LNCaP clone FGC (cell line): ENCODE data around the gene ATAD2B.

Experiments used
- DNase-seq: peaks from one replicate; pipeline ENCODE4 v3.0.0-alpha.2; 2011; ENCODE audit warnings: low read depth
- H3K4me3 ChIP-seq: 2 replicates; pipeline ENCODE4 v1.5.1; 2011; ENCODE audit warnings: mild to moderate bottlenecking, low read depth, low read length, control low read depth
- CTCF ChIP-seq: IDR thresholded peaks from 2 replicates; pipeline ENCODE4 v1.5.1; 2012; ENCODE audit warnings: mild to moderate bottlenecking; ENCODE audit not compliant: control insufficient read depth, insufficient read depth; ENCODE audit errors: extremely low read depth

Gene ATAD2B

GRCh38 chr2:23859983-23860382, 66.9 kb downstream of the ATAD2B start:
- no peak for TF ChIP-seq CTCF
- DNase-seq = no peak
- no peak overlapping the region for H3K4me3 ChIP-seq

GRCh38 chr2:23859234-23859633, 67.7 kb downstream of the ATAD2B start:
- DNase-seq = no peak
- TF ChIP-seq CTCF = no peak
- no peak overlapping the region for H3K4me3 ChIP-seq

- no peak overlapping the region for H3K4me3 ChIP-seq
- no peak for TF ChIP-seq CTCF
- no peak for DNase-seq
Measured at GRCh38 chr2:23850564-23851256, 76.2 kb downstream of the ATAD2B start.

- no peak overlapping the region for H3K4me3 ChIP-seq
- no peak for DNase-seq
- TF ChIP-seq CTCF = no peak
Measured at GRCh38 chr2:23844905-23845304, 82.0 kb downstream of the ATAD2B start.

GRCh38 chr2:23843051-23843976, 83.6 kb downstream of the ATAD2B start:
- no peak overlapping the region for H3K4me3 ChIP-seq
- no peak for DNase-seq
- no peak for TF ChIP-seq CTCF

GRCh38 chr2:23839919-23840578, 86.9 kb downstream of the ATAD2B start:
- TF ChIP-seq CTCF = no peak
- H3K4me3 ChIP-seq = no peak overlapping the region
- no peak for DNase-seq
